Measurements from ENCODE around the gene TNFAIP3.

GRCh38 chr6:137912813-137913212 lies 45.8 kb downstream of the TNFAIP3 start:
- TF ChIP-seq EZH2 (IDR thresholded peaks at IDR 0.05; ENCODE audit: borderline replicate concordance, insufficient read depth, low read depth, low read length, poor library complexity, severe bottlenecking) (no peak), CTCF (IDR thresholded peaks at IDR 0.05) (no peak)
